Liver (tissue), 9 donors: Measurements from ENCODE around the gene BLTP3A. TPM values are rescaled to one million over a fixed set of nuclear protein-coding genes. Genes with fewer than 3 reads are reported as not detected.
A peak's percentile ranks its signal among the peaks of the same experiment; 100 is the strongest.

Source experiments
- DNase-seq: peaks from one replicate; pipeline ENCODE4 v3.0.0-alpha.2; 2017; ENCODE audit warnings: low spot score
- H3K27ac ChIP-seq, 2 donors: one replicate each; pipeline ENCODE4 v1.7.0; 2013; ENCODE audit warnings: inconsistent platforms in 2 of 2, low read length in 2 of 2, control low read depth in 1 of 2, low read depth in 1 of 2, mild to moderate bottlenecking in 1 of 2
- H3K27me3 ChIP-seq, 4 donors: one replicate each; pipeline versions ENCODE4 v1.6.1 to v1.7.0; 2013; ENCODE audit warnings: low read length in 3 of 4, inconsistent platforms in 1 of 4, mild to moderate bottlenecking in 1 of 4, moderate library complexity in 1 of 4; ENCODE audit not compliant: control insufficient read depth in 4 of 4, insufficient read depth in 4 of 4
- H3K36me3 ChIP-seq, 4 donors: one replicate each; pipeline versions ENCODE4 v1.6.1 to v1.7.0; 2013; ENCODE audit warnings: low read length in 3 of 4, mild to moderate bottlenecking in 3 of 4, low read depth in 1 of 4, moderate library complexity in 1 of 4; ENCODE audit not compliant: control insufficient read depth in 4 of 4, insufficient read depth in 3 of 4
- H3K4me1 ChIP-seq, 4 donors: one replicate each; pipeline versions ENCODE4 v1.6.1 to v1.7.0; 2013; ENCODE audit warnings: low read length in 3 of 4, mild to moderate bottlenecking in 3 of 4, moderate library complexity in 1 of 4; ENCODE audit not compliant: control insufficient read depth in 4 of 4, insufficient read depth in 4 of 4
- H3K4me3 ChIP-seq, 3 donors: one replicate each; pipeline versions ENCODE4 v1.6.1 to v1.7.0; 2013; ENCODE audit warnings: low read length in 3 of 3, control low read depth in 1 of 3, low read depth in 1 of 3, mild to moderate bottlenecking in 1 of 3
- H3K9ac ChIP-seq, 2 donors: one replicate each; pipeline ENCODE4 v1.7.0; 2013; ENCODE audit warnings: low read length in 2 of 2, mild to moderate bottlenecking in 2 of 2, moderate library complexity in 2 of 2, control low read depth in 1 of 2, low read depth in 1 of 2
- H3K9me3 ChIP-seq, 4 donors: one replicate each; pipeline versions ENCODE4 v1.6.1 to v1.7.0; 2013; ENCODE audit warnings: low read length in 3 of 4; ENCODE audit not compliant: control insufficient read depth in 4 of 4
- ATF3 ChIP-seq: IDR thresholded peaks from 2 replicates; pipeline ENCODE4 v1.6.1; 2016; ENCODE audit warnings: antibody characterized with exemption
- EGR1 ChIP-seq, 2 donors: IDR thresholded peaks; 2 replicates each; pipeline ENCODE4 v1.6.1; 2016 to 2018; ENCODE audit warnings: antibody characterized with exemption in 2 of 2, low read depth in 2 of 2
- FOXA1 ChIP-seq: IDR thresholded peaks from 2 replicates; pipeline ENCODE4 v1.6.1; 2016; ENCODE audit warnings: antibody characterized with exemption
- FOXA2 ChIP-seq: IDR thresholded peaks from 2 replicates; pipeline ENCODE4 v1.6.1; 2016; ENCODE audit warnings: antibody characterized with exemption
- GABPA ChIP-seq, 2 donors: IDR thresholded peaks in 1 of 2; conservative IDR thresholded peaks in 1 of 2; 2 replicates each; pipeline ENCODE4 v1.6.1; 2016; ENCODE audit warnings: antibody characterized with exemption in 2 of 2, mild to moderate bottlenecking in 1 of 2, moderate library complexity in 1 of 2
- HNF4A ChIP-seq, 2 donors: conservative IDR thresholded peaks; 2 replicates each; pipeline ENCODE4 v1.6.1; 2016; ENCODE audit warnings: antibody characterized with exemption in 2 of 2, mild to moderate bottlenecking in 2 of 2
- HNF4G ChIP-seq: IDR thresholded peaks from 2 replicates; pipeline ENCODE4 v1.6.1; 2016; ENCODE audit warnings: antibody characterized with exemption
- JUND ChIP-seq, 2 donors: IDR thresholded peaks; 2 replicates each; pipeline ENCODE4 v1.6.1; 2016; ENCODE audit warnings: antibody characterized with exemption in 2 of 2
- NR2F2 ChIP-seq: IDR thresholded peaks from 2 replicates; pipeline ENCODE4 v1.6.1; 2016; ENCODE audit warnings: antibody characterized with exemption
- RAD21 ChIP-seq, 2 donors: IDR thresholded peaks; 2 replicates each; pipeline ENCODE4 v1.6.1; 2016; ENCODE audit warnings: antibody characterized with exemption in 2 of 2, mild to moderate bottlenecking in 2 of 2
- REST ChIP-seq: IDR thresholded peaks from 2 replicates; pipeline ENCODE4 v1.6.1; 2016; ENCODE audit warnings: antibody characterized with exemption, mild to moderate bottlenecking
- RXRA ChIP-seq, 2 donors: IDR thresholded peaks; 2 replicates each; pipeline ENCODE4 v1.6.1; 2017 to 2018; ENCODE audit warnings: antibody characterized with exemption in 2 of 2, mild to moderate bottlenecking in 1 of 2
- SP1 ChIP-seq: IDR thresholded peaks from 2 replicates; pipeline ENCODE4 v1.6.1; 2018; ENCODE audit warnings: antibody characterized with exemption, mild to moderate bottlenecking
- TAF1 ChIP-seq: conservative IDR thresholded peaks from 2 replicates; pipeline ENCODE4 v1.6.1; 2016; ENCODE audit warnings: antibody characterized with exemption, mild to moderate bottlenecking
- YY1 ChIP-seq: IDR thresholded peaks from 2 replicates; pipeline ENCODE4 v1.6.1; 2016; ENCODE audit warnings: antibody characterized with exemption, mild to moderate bottlenecking
- WGBS: extraction: QIAGEN DNeasy Blood & Tissue Kit; methylation state at CpG from one replicate; pipeline ENCODE4 v1.1.7; 2013; 5-methylcytosine and 5-hydroxymethylcytosine counted together
- polyA plus RNA-seq, 2 donors: library from polyadenylated mRNA; stranded (reverse) in 1 of 2; unstranded in 1 of 2; fragments of 200-250 nt in 1 of 2; fragments of >200 nt in 1 of 2; fragmentation: Nextera tagmentation in 1 of 2; extraction: Ambion mirVana in 1 of 2; gene quantifications; one replicate each; pipeline versions ENCODE4 v1.2.1 to v1.2.3, GENCODE V29; 2013 to 2015
- total RNA-seq, 2 donors: library from RNA; depleted of rRNA; stranded (reverse); fragments of >200 nt; gene quantifications; one replicate each; pipeline ENCODE4 v1.2.3, GENCODE V29; 2014
- TF ChIP-seq, protein P1 (sequence below): fragments of 150-350 bp; IDR thresholded peaks from 2 replicates; pipeline ENCODE4 v1.5.1; 2017; ENCODE audit warnings: improper control_type of control experiment, low read depth, low read length; ENCODE audit not compliant: missing input control
- TF ChIP-seq, protein P2 (sequence below): IDR thresholded peaks from 2 replicates; pipeline ENCODE4 v1.6.1; 2016; ENCODE audit warnings: antibody characterized with exemption
- TF ChIP-seq, protein P3 (sequence below): IDR thresholded peaks from 2 replicates; pipeline ENCODE4 v1.6.1; 2016; ENCODE audit warnings: antibody characterized with exemption
- donor health status: healthy.
- donor health status: healthy.
- donor health status: healthy.
- donor health status: healthy.
- donor health status: healthy.

The BLTP3A gene
- total and polyA plus RNA-seq, 4 donors: 2.5 to 14.6 (median 7.0) TPM

- TF ChIP-seq HNF4A (conservative IDR thresholded peaks at IDR 0.05) (peak in 1 of 2 donors; percentile 11), FOXA1 (no peak), FOXA2 (no peak), SP1 (no peak), HNF4G (no peak), JUND (IDR thresholded peaks at IDR 0.05) (peak in 1 of 2 donors; percentile 36), TAF1 (no peak), ATF3 (no peak), NR2F2 (no peak)
- Histone ChIP-seq H3K27ac (no peak overlapping the region), H3K4me1 (peaks cover 0 to 4% (median 0%) of the 10 kb centered on the region in 4 donors), H3K4me3 (no peak overlapping the region), H3K9ac (peak overlapping the region in 1 of 2 donors; percentile 14), H3K9me3 (no peaks in the 10 kb centered on the region), H3K36me3 (no peaks in the 10 kb centered on the region), H3K27me3 (no peaks in the 10 kb centered on the region)
- no peak for DNase-seq
- 60% methylated on average over 5 of the region's 5 CpGs for WGBS
Measured at GRCh38 chr6:34810936-34811632, 19.2 kb downstream of the BLTP3A start.

GRCh38 chr6:34813028-34813713 lies 21.3 kb downstream of the BLTP3A start:
- no peak for DNase-seq
- Histone ChIP-seq H3K4me1 (peaks cover 0 to 6% (median 2%) of the 10 kb centered on the region in 4 donors), H3K27ac (no peak overlapping the region), H3K36me3 (no peaks in the 10 kb centered on the region), H3K9me3 (no peaks in the 10 kb centered on the region), H3K27me3 (no peaks in the 10 kb centered on the region), H3K9ac (no peak overlapping the region), H3K4me3 (no peak overlapping the region)
- 65% methylated on average over 3 of the region's 3 CpGs for WGBS
- TF ChIP-seq TAF1 (no peak), HNF4A (conservative IDR thresholded peaks at IDR 0.05) (peak in 1 of 2 donors; percentile 16), FOXA2 (peak; percentile 69), RXRA (IDR thresholded peaks at IDR 0.05) (peak; percentile 45 to 63), RAD21 (IDR thresholded peaks at IDR 0.05) (no peak), FOXA1 (peak; percentile 62)
- TF ChIP-seq, protein P1, sequence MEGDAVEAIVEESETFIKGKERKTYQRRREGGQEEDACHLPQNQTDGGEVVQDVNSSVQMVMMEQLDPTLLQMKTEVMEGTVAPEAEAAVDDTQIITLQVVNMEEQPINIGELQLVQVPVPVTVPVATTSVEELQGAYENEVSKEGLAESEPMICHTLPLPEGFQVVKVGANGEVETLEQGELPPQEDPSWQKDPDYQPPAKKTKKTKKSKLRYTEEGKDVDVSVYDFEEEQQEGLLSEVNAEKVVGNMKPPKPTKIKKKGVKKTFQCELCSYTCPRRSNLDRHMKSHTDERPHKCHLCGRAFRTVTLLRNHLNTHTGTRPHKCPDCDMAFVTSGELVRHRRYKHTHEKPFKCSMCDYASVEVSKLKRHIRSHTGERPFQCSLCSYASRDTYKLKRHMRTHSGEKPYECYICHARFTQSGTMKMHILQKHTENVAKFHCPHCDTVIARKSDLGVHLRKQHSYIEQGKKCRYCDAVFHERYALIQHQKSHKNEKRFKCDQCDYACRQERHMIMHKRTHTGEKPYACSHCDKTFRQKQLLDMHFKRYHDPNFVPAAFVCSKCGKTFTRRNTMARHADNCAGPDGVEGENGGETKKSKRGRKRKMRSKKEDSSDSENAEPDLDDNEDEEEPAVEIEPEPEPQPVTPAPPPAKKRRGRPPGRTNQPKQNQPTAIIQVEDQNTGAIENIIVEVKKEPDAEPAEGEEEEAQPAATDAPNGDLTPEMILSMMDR: no peak

GRCh38 chr6:34816635-34817301 lies 24.9 kb downstream of the BLTP3A start:
- H3K9me3 ChIP-seq: no peaks in the 10 kb centered on the region
- no peak overlapping the region for H3K27ac ChIP-seq
- TF ChIP-seq FOXA1 (no peak), TAF1 (no peak), REST (no peak), YY1 (no peak), FOXA2 (no peak), HNF4G (no peak), RXRA (IDR thresholded peaks at IDR 0.05) (no peak), GABPA (IDR thresholded peaks at IDR 0.05 in 1 of 2, conservative IDR thresholded peaks at IDR 0.05 in 1 of 2) (no peak), RAD21 (IDR thresholded peaks at IDR 0.05) (no peak), EGR1 (IDR thresholded peaks at IDR 0.05; ENCODE audit: low read depth in 2 of 2) (no peak), HNF4A (conservative IDR thresholded peaks at IDR 0.05) (no peak)
- TF ChIP-seq, protein P2, sequence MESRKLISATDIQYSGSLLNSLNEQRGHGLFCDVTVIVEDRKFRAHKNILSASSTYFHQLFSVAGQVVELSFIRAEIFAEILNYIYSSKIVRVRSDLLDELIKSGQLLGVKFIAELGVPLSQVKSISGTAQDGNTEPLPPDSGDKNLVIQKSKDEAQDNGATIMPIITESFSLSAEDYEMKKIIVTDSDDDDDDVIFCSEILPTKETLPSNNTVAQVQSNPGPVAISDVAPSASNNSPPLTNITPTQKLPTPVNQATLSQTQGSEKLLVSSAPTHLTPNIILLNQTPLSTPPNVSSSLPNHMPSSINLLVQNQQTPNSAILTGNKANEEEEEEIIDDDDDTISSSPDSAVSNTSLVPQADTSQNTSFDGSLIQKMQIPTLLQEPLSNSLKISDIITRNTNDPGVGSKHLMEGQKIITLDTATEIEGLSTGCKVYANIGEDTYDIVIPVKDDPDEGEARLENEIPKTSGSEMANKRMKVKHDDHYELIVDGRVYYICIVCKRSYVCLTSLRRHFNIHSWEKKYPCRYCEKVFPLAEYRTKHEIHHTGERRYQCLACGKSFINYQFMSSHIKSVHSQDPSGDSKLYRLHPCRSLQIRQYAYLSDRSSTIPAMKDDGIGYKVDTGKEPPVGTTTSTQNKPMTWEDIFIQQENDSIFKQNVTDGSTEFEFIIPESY: no peak
- TF ChIP-seq, protein P3, sequence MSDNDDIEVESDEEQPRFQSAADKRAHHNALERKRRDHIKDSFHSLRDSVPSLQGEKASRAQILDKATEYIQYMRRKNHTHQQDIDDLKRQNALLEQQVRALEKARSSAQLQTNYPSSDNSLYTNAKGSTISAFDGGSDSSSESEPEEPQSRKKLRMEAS: no peak

More at GRCh38 chr6:34816635-34817301, 24.9 kb downstream of the BLTP3A start:
- peaks cover 0 to 3% (median 1%) of the 10 kb centered on the region in 4 donors for H3K36me3 ChIP-seq
- 78% methylated on average over 5 of the region's 5 CpGs for WGBS
- DNase-seq: no peak
- no peak overlapping the region for H3K9ac ChIP-seq
- no peaks in the 10 kb centered on the region for H3K27me3 ChIP-seq
- no peak overlapping the region for H3K4me3 ChIP-seq
- H3K4me1 ChIP-seq: peaks cover 0 to 4% (median 2%) of the 10 kb centered on the region in 4 donors
